A549 (cell line): ENCODE measurements around the gene RXRA.

ENCODE experiments used
- CTCF ChIP-seq: fragments of >200 bp; sonication (Bioruptor Twin); formaldehyde crosslinking; IDR thresholded peaks from 3 replicates; pipeline ENCODE4 v1.5.1; 2016
- E2F6 ChIP-seq: IDR thresholded peaks from 2 replicates; pipeline ENCODE4 v1.6.1; 2012; ENCODE audit warnings: low read depth, borderline replicate concordance
- EP300 ChIP-seq, 2 experiments: fragments of >200 bp; sonication (Bioruptor Twin); formaldehyde crosslinking; IDR thresholded peaks; 2 replicates in 1 of 2; 3 replicates in 1 of 2; pipeline ENCODE4 v1.6.1; 2016 to 2017
- JUN ChIP-seq, 2 experiments: fragments of >200 bp; sonication (Bioruptor Twin); formaldehyde crosslinking; IDR thresholded peaks; 2 replicates in 1 of 2; 3 replicates in 1 of 2; pipeline ENCODE4 v1.6.1; 2016 to 2017
- KDM1A ChIP-seq: fragments of 200-600 bp; sonication (generic); IDR thresholded peaks from 2 replicates; pipeline ENCODE4 v1.6.1; 2016; ENCODE audit warnings: low read depth, mild to moderate bottlenecking
- MAFK ChIP-seq: fragments of 450-650 bp; IDR thresholded peaks from 2 replicates; pipeline ENCODE4 v1.6.1; 2014; ENCODE audit not compliant: partially characterized antibody
- MAZ ChIP-seq: fragments of 150-350 bp; IDR thresholded peaks from 2 replicates; pipeline ENCODE4 v1.6.1; 2014; ENCODE audit warnings: antibody characterized with exemption, low read depth, low read length, borderline replicate concordance
- MYC ChIP-seq: IDR thresholded peaks from 2 replicates; pipeline ENCODE4 v1.6.1; 2012; ENCODE audit warnings: mild to moderate bottlenecking, inconsistent platforms, low read length, improper control_type of control experiment, borderline replicate concordance
- NFE2L2 ChIP-seq: fragments of 150-350 bp; conservative IDR thresholded peaks from 2 replicates; pipeline ENCODE4 v1.6.1; 2014; ENCODE audit warnings: low read length
- PBX3 ChIP-seq: IDR thresholded peaks from 2 replicates; pipeline ENCODE4 v1.6.1; 2012
- POLR2A ChIP-seq: IDR thresholded peaks from 2 replicates; pipeline ENCODE4 v1.6.1; 2012; ENCODE audit warnings: mild to moderate bottlenecking, low read length
- REST ChIP-seq: fragments of 200-600 bp; sonication (generic); IDR thresholded peaks from 2 replicates; pipeline ENCODE4 v1.6.1; 2016; ENCODE audit warnings: antibody characterized with exemption, mild to moderate bottlenecking, moderate library complexity

- TF ChIP-seq JUN (IDR thresholded peaks at IDR 0.05) (no peak), MAZ (no peak), CTCF (no peak), EP300 (IDR thresholded peaks at IDR 0.05) (no peak), MAFK (no peak), MYC (no peak), KDM1A (no peak), NFE2L2 (no peak), POLR2A (no peak), REST (no peak), E2F6 (no peak), PBX3 (no peak)
Observed at GRCh38 chr9:134291961-134292871, 34.0 kb upstream of the RXRA start.
